ENCODE results near the gene PROCR.

DNA sequence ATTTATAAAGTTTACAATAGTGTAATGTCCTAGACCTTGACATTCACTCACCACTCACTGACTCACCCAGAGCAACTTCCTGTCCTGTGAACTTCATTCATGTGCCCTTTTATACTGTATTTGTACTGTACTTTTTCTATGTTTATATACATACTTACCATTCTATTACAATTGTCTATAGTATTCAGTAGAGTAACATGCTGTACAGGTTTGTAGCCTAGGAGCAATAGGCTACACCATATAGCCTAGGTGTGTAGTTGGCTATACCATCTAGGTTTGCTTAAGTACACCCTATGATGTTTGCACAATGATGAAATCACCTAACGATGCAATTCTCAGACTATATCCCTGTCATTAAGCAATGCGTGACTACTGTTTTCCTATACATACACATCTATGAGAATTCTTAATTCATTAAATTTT is 42.2 kb upstream of the PROCR start:
- TF ChIP-seq EP300 (IDR thresholded peaks at IDR 0.05; ENCODE audit: borderline replicate concordance) = no peak
- TF ChIP-seq, protein P1, sequence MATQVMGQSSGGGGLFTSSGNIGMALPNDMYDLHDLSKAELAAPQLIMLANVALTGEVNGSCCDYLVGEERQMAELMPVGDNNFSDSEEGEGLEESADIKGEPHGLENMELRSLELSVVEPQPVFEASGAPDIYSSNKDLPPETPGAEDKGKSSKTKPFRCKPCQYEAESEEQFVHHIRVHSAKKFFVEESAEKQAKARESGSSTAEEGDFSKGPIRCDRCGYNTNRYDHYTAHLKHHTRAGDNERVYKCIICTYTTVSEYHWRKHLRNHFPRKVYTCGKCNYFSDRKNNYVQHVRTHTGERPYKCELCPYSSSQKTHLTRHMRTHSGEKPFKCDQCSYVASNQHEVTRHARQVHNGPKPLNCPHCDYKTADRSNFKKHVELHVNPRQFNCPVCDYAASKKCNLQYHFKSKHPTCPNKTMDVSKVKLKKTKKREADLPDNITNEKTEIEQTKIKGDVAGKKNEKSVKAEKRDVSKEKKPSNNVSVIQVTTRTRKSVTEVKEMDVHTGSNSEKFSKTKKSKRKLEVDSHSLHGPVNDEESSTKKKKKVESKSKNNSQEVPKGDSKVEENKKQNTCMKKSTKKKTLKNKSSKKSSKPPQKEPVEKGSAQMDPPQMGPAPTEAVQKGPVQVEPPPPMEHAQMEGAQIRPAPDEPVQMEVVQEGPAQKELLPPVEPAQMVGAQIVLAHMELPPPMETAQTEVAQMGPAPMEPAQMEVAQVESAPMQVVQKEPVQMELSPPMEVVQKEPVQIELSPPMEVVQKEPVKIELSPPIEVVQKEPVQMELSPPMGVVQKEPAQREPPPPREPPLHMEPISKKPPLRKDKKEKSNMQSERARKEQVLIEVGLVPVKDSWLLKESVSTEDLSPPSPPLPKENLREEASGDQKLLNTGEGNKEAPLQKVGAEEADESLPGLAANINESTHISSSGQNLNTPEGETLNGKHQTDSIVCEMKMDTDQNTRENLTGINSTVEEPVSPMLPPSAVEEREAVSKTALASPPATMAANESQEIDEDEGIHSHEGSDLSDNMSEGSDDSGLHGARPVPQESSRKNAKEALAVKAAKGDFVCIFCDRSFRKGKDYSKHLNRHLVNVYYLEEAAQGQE (IDR thresholded peaks at IDR 0.05; ENCODE audit: low read depth) = no peak
- TF ChIP-seq, protein P2, sequence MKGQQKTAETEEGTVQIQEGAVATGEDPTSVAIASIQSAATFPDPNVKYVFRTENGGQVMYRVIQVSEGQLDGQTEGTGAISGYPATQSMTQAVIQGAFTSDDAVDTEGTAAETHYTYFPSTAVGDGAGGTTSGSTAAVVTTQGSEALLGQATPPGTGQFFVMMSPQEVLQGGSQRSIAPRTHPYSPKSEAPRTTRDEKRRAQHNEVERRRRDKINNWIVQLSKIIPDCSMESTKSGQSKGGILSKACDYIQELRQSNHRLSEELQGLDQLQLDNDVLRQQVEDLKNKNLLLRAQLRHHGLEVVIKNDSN (IDR thresholded peaks at IDR 0.05) = no peak
- TF ChIP-seq EGR1 (IDR thresholded peaks at IDR 0.05) = no peak
- no peak for TF ChIP-seq CREB1 (IDR thresholded peaks at IDR 0.05; ENCODE audit: low read depth)
- TF ChIP-seq, protein P3, sequence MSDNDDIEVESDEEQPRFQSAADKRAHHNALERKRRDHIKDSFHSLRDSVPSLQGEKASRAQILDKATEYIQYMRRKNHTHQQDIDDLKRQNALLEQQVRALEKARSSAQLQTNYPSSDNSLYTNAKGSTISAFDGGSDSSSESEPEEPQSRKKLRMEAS (IDR thresholded peaks at IDR 0.05) = no peak
- TF ChIP-seq TCF12 (IDR thresholded peaks at IDR 0.05; ENCODE audit: low read depth) = no peak
